K562 (cell line): ENCODE measurements around the gene TRDN. TPM values are rescaled to one million over a fixed set of nuclear protein-coding genes. Genes with fewer than 3 reads are reported as not detected.

Experiments used
- ATAC-seq: fragments of 200-7000 bp; cut with Tn5 transposase; 3 replicates; pipeline ENCODE4 v1.9.1; 2020; ENCODE audit warnings: moderate library complexity
- BruUV-seq: library from RNA; stranded (reverse); fragments of 400-500 nt; replicated peaks from 2 replicates; lab custom pipeline; 2021; lab: Mats Ljungman, UMichigan
- CTCF ChIA-PET: fragments of 300-600 bp; formaldehyde crosslinking; extraction: SDS; loops from one replicate; lab custom pipeline; 2021; ENCODE audit warnings: low intra/inter-chr PET ratio; lab: Yijun Ruan, JAX
- POLR2A ChIA-PET: fragments of 300-600, 350-650 bp; sonication (Branson Sonifier 250); formaldehyde crosslinking; extraction: SDS; loops from one replicate; lab custom pipeline; 2021; ENCODE audit warnings: antibody characterized with exemption, inconsistent platforms; lab: Yijun Ruan, JAX
- DNase-seq, 4 experiments: peaks; one replicate each; pipeline versions ENCODE4 v3.0.0 to v3.0.0-alpha.2; 2011 to 2018; ENCODE audit warnings: low spot score in 3 of 4, mixed read lengths in 3 of 4; ENCODE audit errors: extremely low read depth in 1 of 4
- FAIRE-seq: peaks from 2 replicates; lab custom pipeline; 2011; peaks lifted over from hg19 to GRCh38; lab: Jason Lieb, UNC
- H2AFZ ChIP-seq: 2 replicates; pipeline ENCODE4 v1.6.0; 2011; ENCODE audit warnings: low read depth, low read length, control low read depth, inconsistent platforms
- H3K27ac ChIP-seq: fragments of 200-600 bp; 3 replicates; pipeline ENCODE4 v1.8.0; 2011; ENCODE audit warnings: low read depth, mild to moderate bottlenecking, control low read depth, inconsistent platforms, low read length, moderate library complexity, mixed read lengths; ENCODE audit errors: extremely low read depth
- H3K27me3 ChIP-seq, 2 experiments: fragments of 300-600 bp in 1 of 2; 2 replicates in 1 of 2; 3 replicates in 1 of 2; pipeline versions ENCODE4 v1.6.0 to v1.8.0; 2011; ENCODE audit warnings: inconsistent platforms in 2 of 2, low read length in 2 of 2, mild to moderate bottlenecking in 1 of 2, mixed read lengths in 1 of 2, moderate library complexity in 1 of 2; ENCODE audit not compliant: control insufficient read depth in 2 of 2, insufficient read depth in 2 of 2
- H3K36me3 ChIP-seq: fragments of 300-600 bp; 3 replicates; pipeline ENCODE4 v1.8.0; 2011; ENCODE audit warnings: mild to moderate bottlenecking, low read length, inconsistent platforms; ENCODE audit not compliant: control insufficient read depth, insufficient read depth
- H3K4me1 ChIP-seq, 2 experiments: fragments of 200-600 bp in 1 of 2; replicated peaks in 1 of 2; 2 replicates in 1 of 2; 3 replicates in 1 of 2; pipeline versions ENCODE4 v1.5.1 to v1.8.0; 2011; ENCODE audit warnings: inconsistent platforms in 2 of 2, low read length in 2 of 2, mild to moderate bottlenecking in 1 of 2, mixed read lengths in 1 of 2, moderate library complexity in 1 of 2; ENCODE audit not compliant: control insufficient read depth in 2 of 2, insufficient read depth in 2 of 2
- H3K4me2 ChIP-seq: 2 replicates; pipeline ENCODE4 v1.6.1; 2011; ENCODE audit warnings: low read length, control low read depth, inconsistent platforms, mixed read lengths; ENCODE audit not compliant: insufficient read depth
- H3K4me3 ChIP-seq: fragments of 200-600 bp; sonication (generic), shearing (Covaris generic); 2 replicates; pipeline ENCODE4 v1.5.1; 2016; ENCODE audit warnings: control low read depth, inconsistent platforms
- H3K79me2 ChIP-seq: fragments of 200-600 bp; 3 replicates; pipeline ENCODE4 v1.8.0; 2011; ENCODE audit warnings: low read length, inconsistent platforms; ENCODE audit not compliant: control insufficient read depth, insufficient read depth
- H3K9ac ChIP-seq, 2 experiments: 2 replicates each; pipeline versions ENCODE4 v1.6.0 to v1.6.1; 2011; ENCODE audit warnings: low read depth in 2 of 2, low read length in 2 of 2, control low read depth in 1 of 2, inconsistent platforms in 1 of 2, mild to moderate bottlenecking in 1 of 2, mixed read lengths in 1 of 2; ENCODE audit not compliant: insufficient read depth in 1 of 2
- H3K9me1 ChIP-seq: one replicate; pipeline ENCODE4 v1.6.0; 2011; ENCODE audit warnings: inconsistent platforms, mild to moderate bottlenecking, low read length, moderate library complexity; ENCODE audit not compliant: control insufficient read depth, insufficient read depth
- H3K9me3 ChIP-seq: replicated peaks from 2 replicates; pipeline ENCODE4 v1.5.1; 2011; ENCODE audit warnings: low read depth, low read length, inconsistent platforms; ENCODE audit not compliant: control insufficient read depth, insufficient read depth
- H4K20me1 ChIP-seq: replicated peaks from 2 replicates; pipeline ENCODE4 v1.6.1; 2011; ENCODE audit warnings: low read length, inconsistent platforms, mixed read lengths; ENCODE audit not compliant: control insufficient read depth, insufficient read depth
- ATF2 ChIP-seq: sonication (generic); formaldehyde crosslinking; IDR thresholded peaks from 2 replicates; pipeline ENCODE4 v1.8.1; 2022; ENCODE audit warnings: missing genetic modification reagents
- E2F1 ChIP-seq: sonication (generic); formaldehyde crosslinking; IDR thresholded peaks from 2 replicates; pipeline ENCODE4 v1.8.1; 2023; ENCODE audit warnings: mild to moderate bottlenecking, missing genetic modification reagents, moderate library complexity
- IFI16 ChIP-seq: fragments of 250-450 bp; sonication (Bioruptor Pico); IDR thresholded peaks from 2 replicates; pipeline ENCODE4 v2.1.2; 2022; ENCODE audit warnings: mild to moderate bottlenecking, inconsistent platforms
- PCBP2 ChIP-seq: fragments of 200-400 bp; formaldehyde crosslinking; IDR thresholded peaks from 2 replicates; pipeline ENCODE4 v1.6.1; 2018; ENCODE audit warnings: low read length, low read depth, mild to moderate bottlenecking, moderate library complexity; ENCODE audit not compliant: poor library complexity, severe bottlenecking
- PKNOX1 ChIP-seq: fragments of 450-650 bp; IDR thresholded peaks from 2 replicates; pipeline ENCODE4 v1.6.1; 2016
- RFX5 ChIP-seq: IDR thresholded peaks from 2 replicates; pipeline ENCODE4 v1.6.1; 2011; ENCODE audit warnings: low read depth, mild to moderate bottlenecking, improper control_type of control experiment, low read length
- SP1 ChIP-seq: sonication (generic); formaldehyde crosslinking; IDR thresholded peaks from 2 replicates; pipeline ENCODE4 v1.8.1; 2022; ENCODE audit warnings: mild to moderate bottlenecking, missing genetic modification reagents
- SREBF1 ChIP-seq: fragments of 150-350 bp; IDR thresholded peaks from 2 replicates; pipeline ENCODE4 v1.6.1; 2014; ENCODE audit warnings: antibody characterized with exemption, low read depth, low read length, borderline replicate concordance
- WHSC1 ChIP-seq: IDR thresholded peaks from one replicate; pipeline ENCODE4 v1.6.1; 2012; ENCODE audit warnings: low read length, control low read depth, inconsistent platforms
- ZNF324 ChIP-seq: fragments of 250-450 bp; sonication (Bioruptor Pico); IDR thresholded peaks from 2 replicates; pipeline ENCODE4 v1.4.0; 2020; ENCODE audit warnings: mild to moderate bottlenecking
- ZNF644 ChIP-seq: fragments of 200-800 bp; sonication (Bioruptor generic); IDR thresholded peaks from 2 replicates; pipeline ENCODE4 v1.6.1; 2016; ENCODE audit warnings: low read depth, missing genetic modification characterization, missing compliant biosample characterization
- ZNF785 ChIP-seq: fragments of 250-450 bp; sonication (Bioruptor Pico); IDR thresholded peaks from 2 replicates; pipeline ENCODE4 v1.4.0; 2020; ENCODE audit warnings: mild to moderate bottlenecking
- WGBS: fragments of 100-300 bp; shearing (Covaris generic); methylation state at CpG from one replicate; pipeline ENCODE4 v1.1.6; 2016; ENCODE audit warnings: low coverage, mixed read lengths; ENCODE audit not compliant: insufficient coverage; ENCODE audit errors: missing lambda C conversion rate; 5-methylcytosine and 5-hydroxymethylcytosine counted together
- in situ Hi-C: fragments of 300-500 bp; cut with MboI; formaldehyde crosslinking; loops from 4 replicates; pipeline ENCODE4 v1.15.0; 2018; ENCODE audit warnings: inconsistent platforms, mixed read lengths
- intact Hi-C: fragments of 100-400 bp; cut with micrococcal nuclease; formaldehyde crosslinking; loops from 2 replicates; pipeline ENCODE4 v1.14.2; 2022
- polyA plus RNA-seq, 8 experiments: library from polyadenylated mRNA; depleted of rRNA in 4 of 8; stranded (reverse) in 5 of 8; unstranded in 3 of 8; fragments of >200 nt; fragmentation: Nextera tagmentation in 2 of 8; fragmentation: Illumina TruSeq in 1 of 8; extraction: Ambion mirVana in 2 of 8; extraction: Trizol in 1 of 8; gene quantifications; 2 replicates each; pipeline versions ENCODE4 v1.2.1 to v1.2.3, GENCODE V29; 2011 to 2014; ENCODE audit warnings: inconsistent platforms in 1 of 8, missing spikeins in 1 of 8
- total RNA-seq, 7 experiments: library from RNA; depleted of rRNA in 6 of 7; stranded (reverse); fragments of >200 nt in 6 of 7; fragmentation: Illumina TruSeq in 2 of 7; extraction: Trizol in 2 of 7; gene quantifications; 2 replicates each; pipeline versions ENCODE4 v1.2.1 to v1.2.3, GENCODE V29; 2011 to 2021; ENCODE audit warnings: low replicate concordance in 1 of 7

TRDN gene
- total and polyA plus RNA-seq, 9 of the 15 experiments (the other 6 are each of a cell fraction or from before 2014, with no cell fraction given) = 0.05 to 0.50 (median 0.16) TPM

GRCh38 chr6:123306334-123306733 is 330.4 kb downstream of the TRDN start:
- Histone ChIP-seq H2AFZ (no peak overlapping the region), H3K36me3 (no peaks in the 10 kb centered on the region), H3K4me2 (no peak overlapping the region), H4K20me1 (no peaks in the 10 kb centered on the region), H3K27ac (no peak overlapping the region), H3K9ac (no peak overlapping the region), H3K27me3 (no peaks in the 10 kb centered on the region), H3K4me3 (no peak overlapping the region), H3K4me1 (0 out of 5 replicates have a peak, but pooled peaks cover 0 to 2% of the 10 kb centered on the region in 2 experiments), H3K79me2 (no peaks in the 10 kb centered on the region), H3K9me1 (no peaks in the 10 kb centered on the region), H3K9me3 (peaks cover 3% of the 10 kb centered on the region; the same call in 1 of the 2 replicates)
- POLR2A ChIA-PET = no interaction called here
- in situ Hi-C loops = loop anchor here (25.0 kb wide), 1 partner anchor 569 kb away; no protein-coding TSS in a partner anchor
- CTCF ChIA-PET = no interaction called here
- intact Hi-C loops = no loop called here
- BruUV-seq = no TSS peak
- no peak for FAIRE-seq
- WGBS = 3% methylated on average over 2 of the region's 2 CpGs
- peak; percentile 66; the same call in 1 of the 3 replicates for ATAC-seq
- no peak for TF ChIP-seq ZNF644 (tag)
- TF ChIP-seq PKNOX1 = peak; percentile 64
- TF ChIP-seq ZNF324 (CRISPR knock-in tag) = no peak
- TF ChIP-seq WHSC1 = no peak
- no peak for TF ChIP-seq ZNF785 (CRISPR knock-in tag)
- peak in 2 of 4 experiments; percentile 11 to 13 for DNase-seq

GRCh38 chr6:123295672-123296071 is 341.1 kb downstream of the TRDN start:
- TF ChIP-seq PCBP2 = no peak
- TF ChIP-seq SREBF1 = no peak
- no peak for TF ChIP-seq RFX5
- TF ChIP-seq E2F1 (CRISPR knock-in tag) = no peak
- no peak for TF ChIP-seq SP1
- TF ChIP-seq ATF2 = no peak
- TF ChIP-seq IFI16 (CRISPR knock-in tag) = no peak
- Histone ChIP-seq H3K4me3 (no peak overlapping the region), H3K27me3 (no peaks in the 10 kb centered on the region), H3K9ac (no peak overlapping the region), H3K4me1 (no peaks in the 10 kb centered on the region), H3K27ac (no peak overlapping the region), H3K9me1 (no peaks in the 10 kb centered on the region), H2AFZ (no peak overlapping the region), H4K20me1 (no peaks in the 10 kb centered on the region), H3K79me2 (no peaks in the 10 kb centered on the region), H3K9me3 (no peaks in the 10 kb centered on the region; the same call in 1 of the 2 replicates), H3K4me2 (no peak overlapping the region), H3K36me3 (no peaks in the 10 kb centered on the region)
- ATAC-seq (no peak), DNase-seq (no peak), FAIRE-seq (no peak)
- POLR2A ChIA-PET = no interaction called here
- intact Hi-C loops (no loop called here), in situ Hi-C loops (no loop called here)
- 12% methylated on average over 8 of the region's 8 CpGs for WGBS
- no TSS peak for BruUV-seq
- CTCF ChIA-PET = no interaction called here
